SK-N-MC (cell line): ENCODE results near the gene BLOC1S5.

Experiments
- DNase-seq: peaks from one replicate; pipeline ENCODE4 v3.0.0-alpha.2; 2011; ENCODE audit warnings: low read depth, low spot score
- H3K27ac ChIP-seq: fragments of 200-600 bp; sonication (generic); 2 replicates; pipeline ENCODE4 v1.5.1; 2016; ENCODE audit warnings: mixed run types
- H3K36me3 ChIP-seq: fragments of 200-600 bp; sonication (generic); 2 replicates; pipeline ENCODE4 v1.6.1; 2017; ENCODE audit warnings: antibody characterized with exemption, low read length, mixed read lengths; ENCODE audit not compliant: insufficient read depth
- H3K4me3 ChIP-seq: fragments of 200-600 bp; sonication (generic); 2 replicates; pipeline ENCODE4 v1.5.1; 2016
- H3K9ac ChIP-seq: fragments of 200-600 bp; sonication (generic); 2 replicates; pipeline ENCODE4 v1.8.0; 2017; ENCODE audit warnings: mixed run types, mixed read lengths; ENCODE audit not compliant: insufficient read length
- H3K9me3 ChIP-seq: fragments of 200-600 bp; sonication (generic); 2 replicates; pipeline ENCODE4 v1.6.1; 2017; ENCODE audit warnings: low read depth, mild to moderate bottlenecking, antibody characterized with exemption, low read length, moderate library complexity, mixed read lengths
- EZH2 ChIP-seq: fragments of 200-600 bp; sonication (generic); IDR thresholded peaks from one replicate; pipeline ENCODE4 v1.6.1; 2017; ENCODE audit warnings: antibody characterized with exemption
- FOXP2 ChIP-seq: optimal IDR thresholded peaks from 2 replicates; pipeline ENCODE3; 2011; ENCODE audit warnings: mild to moderate bottlenecking, moderate library complexity; ENCODE audit not compliant: insufficient read depth; ENCODE audit errors: extremely low read length, control extremely low read depth
- POLR2AphosphoS5 ChIP-seq: IDR thresholded peaks from 2 replicates; pipeline ENCODE4 v1.6.1; 2012; ENCODE audit warnings: mild to moderate bottlenecking, low read depth, low read length, borderline replicate concordance

Gene BLOC1S5

DNA sequence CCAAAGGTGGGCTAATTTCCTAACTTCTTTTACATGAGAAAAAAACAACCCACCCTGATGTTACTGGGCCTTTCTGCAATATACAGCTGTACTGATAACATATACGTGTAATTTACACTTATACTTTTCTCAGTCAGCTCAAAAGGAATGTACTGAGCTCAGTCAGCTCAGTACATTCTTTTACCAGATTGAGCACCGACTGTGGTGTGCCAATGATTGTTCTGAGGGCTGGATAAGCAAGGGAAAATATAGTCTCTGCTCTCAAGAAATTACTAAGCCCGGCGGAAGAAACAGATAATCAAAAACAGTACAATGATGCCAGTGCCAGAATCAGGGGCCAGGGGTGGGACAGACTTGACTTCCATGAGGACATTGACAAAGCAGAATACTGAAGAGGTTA is 10.0 kb upstream of the BLOC1S5 start:
- TF ChIP-seq EZH2 (no peak), POLR2AphosphoS5 (no peak), FOXP2 (no peak)
- no peak overlapping the region for H3K9ac ChIP-seq
- no peaks in the 10 kb centered on the region for H3K9me3 ChIP-seq
- no peak overlapping the region for H3K4me3 ChIP-seq
- DNase-seq = no peak
- no peak overlapping the region for H3K27ac ChIP-seq
- H3K36me3 ChIP-seq = peaks cover 17% of the 10 kb centered on the region

DNA sequence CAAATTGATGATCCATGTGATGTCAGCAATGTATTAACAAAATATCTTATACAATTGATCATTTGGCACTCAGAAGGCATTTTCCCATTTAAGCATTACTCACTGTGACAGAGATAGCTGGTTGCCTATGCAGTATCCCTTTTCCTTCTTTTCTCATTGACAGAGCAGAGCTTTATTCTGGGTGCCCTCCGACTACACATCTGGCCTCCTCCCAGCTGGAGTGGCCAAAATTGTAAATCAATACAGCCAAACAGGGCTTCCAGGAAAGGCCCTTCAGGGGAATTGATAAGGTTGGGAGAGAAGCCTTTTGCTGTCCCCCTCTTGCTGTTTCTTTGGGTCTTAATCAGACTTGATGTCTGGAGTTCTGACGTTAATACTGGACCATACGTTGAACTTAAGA is 9.6 kb upstream of the BLOC1S5 start:
- Histone ChIP-seq H3K4me3 (no peak overlapping the region), H3K36me3 (peaks cover 13% of the 10 kb centered on the region), H3K9me3 (no peaks in the 10 kb centered on the region), H3K9ac (no peak overlapping the region), H3K27ac (no peak overlapping the region)
- DNase-seq = no peak
- TF ChIP-seq FOXP2 (no peak), EZH2 (no peak), POLR2AphosphoS5 (no peak)

DNA sequence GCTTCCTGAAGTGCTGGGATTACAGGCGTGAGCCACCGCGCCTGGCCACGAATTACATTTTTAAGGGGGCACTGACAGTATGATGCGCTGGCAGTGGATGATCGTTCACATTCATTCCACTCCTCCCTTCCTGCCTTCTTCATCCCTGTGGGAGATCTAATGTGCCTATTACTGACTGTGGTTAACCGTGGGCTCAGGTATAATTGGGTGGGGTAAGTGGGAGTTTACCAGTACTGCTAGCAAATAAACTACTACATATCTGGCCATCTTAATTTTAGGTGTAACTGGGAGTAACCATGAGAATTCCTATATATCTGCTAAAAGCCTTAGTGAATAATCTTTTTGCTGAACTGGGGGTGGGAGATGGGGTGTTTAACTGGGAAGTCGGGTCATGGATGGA is 6.5 kb upstream of the BLOC1S5 start:
- TF ChIP-seq FOXP2 (no peak), POLR2AphosphoS5 (no peak), EZH2 (no peak)
- Histone ChIP-seq H3K4me3 (no peak overlapping the region), H3K36me3 (no peaks in the 10 kb centered on the region), H3K27ac (no peak overlapping the region), H3K9me3 (no peaks in the 10 kb centered on the region), H3K9ac (no peak overlapping the region)
- DNase-seq = no peak

DNA sequence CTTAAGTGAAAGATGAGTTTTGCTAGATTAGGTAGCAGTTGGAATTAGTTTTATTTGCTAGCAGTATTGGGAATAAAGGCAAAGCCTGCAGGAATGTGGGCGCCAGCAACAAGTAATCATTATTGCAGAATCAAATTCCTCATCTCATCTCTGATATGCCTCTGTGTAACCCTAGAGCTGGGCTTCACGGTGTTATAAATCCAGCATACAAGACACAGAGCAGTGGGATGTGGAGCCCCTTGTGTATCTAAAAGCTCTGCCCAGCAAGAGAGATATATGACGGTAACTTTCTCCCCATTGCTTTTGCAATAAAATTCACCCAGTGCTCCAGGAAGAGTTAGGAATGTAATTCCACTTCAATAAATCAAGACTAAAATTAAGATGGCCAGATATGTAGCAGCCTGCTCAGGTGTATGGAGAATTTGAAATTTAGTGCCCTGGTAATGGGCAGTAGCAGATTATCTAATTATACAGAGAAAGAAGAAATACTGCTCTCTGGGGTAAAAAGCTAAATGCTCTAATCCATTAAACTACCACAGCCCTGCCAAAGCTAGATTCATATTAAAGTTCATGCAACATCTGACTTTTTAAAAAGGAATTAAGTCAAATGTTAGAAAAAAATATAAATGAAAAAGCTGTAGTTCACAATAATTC is 5.6 kb upstream of the BLOC1S5 start:
- no peaks in the 10 kb centered on the region for H3K36me3 ChIP-seq
- no peak overlapping the region for H3K9ac ChIP-seq
- DNase-seq = no peak
- no peaks in the 10 kb centered on the region for H3K9me3 ChIP-seq
- TF ChIP-seq EZH2 = no peak
- no peak for TF ChIP-seq POLR2AphosphoS5
- TF ChIP-seq FOXP2 = no peak
- H3K27ac ChIP-seq = no peak overlapping the region
- H3K4me3 ChIP-seq = no peak overlapping the region

DNA sequence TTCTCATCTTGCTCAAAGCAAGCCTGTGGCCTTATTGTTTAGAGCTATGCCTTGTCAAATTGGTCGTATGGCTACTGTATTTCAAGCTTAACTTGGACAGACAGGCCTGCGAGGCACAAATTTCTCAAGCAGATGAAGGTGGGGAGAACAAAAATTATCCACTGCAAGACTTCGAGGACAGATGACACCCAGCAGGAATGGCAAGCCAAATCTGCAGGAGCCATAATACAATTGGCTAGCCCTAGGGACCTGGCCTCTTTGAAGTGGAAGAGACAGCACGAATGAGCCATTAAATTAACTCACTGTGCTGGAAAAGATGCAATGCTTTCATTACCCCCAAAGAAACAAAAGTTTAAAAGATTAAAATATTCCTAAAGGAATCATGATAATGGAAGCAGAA is 5.0 kb upstream of the BLOC1S5 start:
- TF ChIP-seq POLR2AphosphoS5 (no peak), FOXP2 (no peak), EZH2 (no peak)
- no peak overlapping the region for H3K9ac ChIP-seq
- H3K27ac ChIP-seq = no peak overlapping the region
- no peak overlapping the region for H3K4me3 ChIP-seq
- no peak for DNase-seq
- H3K36me3 ChIP-seq = no peaks in the 10 kb centered on the region
- H3K9me3 ChIP-seq = no peaks in the 10 kb centered on the region

DNA sequence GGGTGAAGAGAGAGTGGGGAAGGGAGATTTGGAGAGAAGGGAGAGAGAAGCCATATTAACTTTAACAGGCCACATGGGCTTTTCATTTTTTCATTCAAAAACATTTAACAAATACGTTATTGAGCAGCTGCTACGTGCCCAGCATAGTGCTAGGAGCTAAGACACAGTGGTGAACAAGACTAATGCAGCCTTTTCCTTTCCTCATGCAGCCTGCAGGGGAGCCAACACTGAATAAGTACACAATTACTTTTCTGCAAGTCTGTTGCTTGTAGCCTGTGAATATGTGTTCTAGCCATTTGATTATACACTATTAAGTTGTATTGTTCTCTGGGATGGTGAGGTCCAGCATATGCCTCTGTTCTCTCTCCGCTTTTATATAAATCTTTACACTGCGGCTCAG is 1.9 kb upstream of the BLOC1S5 start:
- H3K36me3 ChIP-seq = peaks cover 9% of the 10 kb centered on the region
- no peak overlapping the region for H3K4me3 ChIP-seq
- no peaks in the 10 kb centered on the region for H3K9me3 ChIP-seq
- H3K9ac ChIP-seq = no peak overlapping the region
- 0 out of 2 replicates have a peak overlapping the region, but pooled peaks have one; percentile 17 for H3K27ac ChIP-seq
- DNase-seq = no peak
- TF ChIP-seq FOXP2 (no peak), POLR2AphosphoS5 (no peak), EZH2 (no peak)

DNA sequence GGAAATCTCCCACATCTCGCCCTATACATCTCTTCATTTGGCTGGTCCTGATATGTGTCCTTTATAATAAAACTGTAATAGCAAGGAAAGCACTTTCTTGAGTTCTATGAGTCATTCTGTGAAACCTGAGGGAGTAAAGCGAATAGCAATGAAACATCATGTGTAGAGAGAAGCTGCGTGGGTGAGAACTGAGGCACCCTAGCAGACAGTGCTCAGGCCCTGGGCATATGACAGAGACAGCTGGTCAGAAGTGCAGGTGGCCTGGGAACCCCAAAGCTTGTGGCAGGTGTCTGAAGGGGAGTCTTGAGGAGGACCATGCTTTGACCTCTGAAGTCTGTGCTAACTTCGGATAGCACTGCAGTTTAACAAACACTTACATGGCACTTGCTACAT is 1.3 kb upstream of the BLOC1S5 start:
- H3K27ac ChIP-seq = peak overlapping the region; percentile 93

DNA sequence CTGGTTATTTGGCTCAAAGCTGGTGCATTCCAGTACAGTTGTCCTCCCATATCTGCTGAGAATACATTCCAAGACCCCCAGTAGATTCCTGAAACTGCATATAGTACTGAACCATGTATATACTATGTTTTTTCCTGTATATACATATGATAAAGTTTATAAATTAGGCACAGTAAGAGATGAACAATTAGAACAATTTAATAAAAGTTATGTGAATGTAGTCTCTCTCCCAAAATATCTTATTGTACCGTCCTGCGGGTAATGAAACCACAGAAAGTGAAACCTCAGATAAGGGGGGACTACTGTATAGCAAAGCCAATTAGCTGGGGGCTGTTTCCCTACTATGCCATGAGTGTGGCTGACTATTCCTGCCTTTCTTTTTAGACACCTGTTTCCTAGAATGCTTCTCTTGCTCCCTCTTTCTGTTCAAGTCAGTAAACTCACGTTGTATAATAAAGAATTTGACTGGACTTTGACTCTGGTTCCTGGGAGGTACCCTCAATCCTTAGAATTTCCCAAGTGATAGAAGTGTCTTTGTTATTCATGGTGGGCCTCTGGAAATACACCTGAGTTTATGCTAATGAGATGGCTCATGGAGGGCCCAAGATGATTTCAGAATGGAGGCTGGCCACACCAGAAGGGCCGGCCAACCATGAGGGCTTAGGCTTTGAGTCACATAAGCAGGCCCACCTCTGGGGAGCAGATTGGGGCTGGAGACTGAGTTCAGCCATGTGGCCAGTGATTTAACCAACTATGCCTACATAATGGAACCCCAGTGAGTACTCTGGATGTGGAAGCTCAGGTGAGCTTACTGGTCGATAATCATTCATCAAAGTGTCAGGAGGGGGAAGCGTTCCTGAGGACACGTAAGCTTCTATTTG is 689 bp upstream of the BLOC1S5 start:
- Histone ChIP-seq H3K27ac (peak overlapping the region; percentile 93), H3K9ac (peak overlapping the region; percentile 57), H3K9me3 (no peaks in the 10 kb centered on the region), H3K36me3 (peaks cover 16% of the 10 kb centered on the region), H3K4me3 (peak overlapping the region; percentile 92)
- TF ChIP-seq FOXP2 = no peak
- TF ChIP-seq POLR2AphosphoS5 = no peak; the same call in 1 of the 2 replicates
- TF ChIP-seq EZH2 = no peak
- no peak for DNase-seq

More for the DNA sequence above, 1.3 kb upstream of the BLOC1S5 start:
- Histone ChIP-seq H3K9me3 (no peaks in the 10 kb centered on the region), H3K9ac (no peak overlapping the region), H3K36me3 (peaks cover 10% of the 10 kb centered on the region), H3K4me3 (no peak overlapping the region)
- DNase-seq = no peak
- no peak for TF ChIP-seq FOXP2
- TF ChIP-seq EZH2 = no peak
- no peak for TF ChIP-seq POLR2AphosphoS5

DNA sequence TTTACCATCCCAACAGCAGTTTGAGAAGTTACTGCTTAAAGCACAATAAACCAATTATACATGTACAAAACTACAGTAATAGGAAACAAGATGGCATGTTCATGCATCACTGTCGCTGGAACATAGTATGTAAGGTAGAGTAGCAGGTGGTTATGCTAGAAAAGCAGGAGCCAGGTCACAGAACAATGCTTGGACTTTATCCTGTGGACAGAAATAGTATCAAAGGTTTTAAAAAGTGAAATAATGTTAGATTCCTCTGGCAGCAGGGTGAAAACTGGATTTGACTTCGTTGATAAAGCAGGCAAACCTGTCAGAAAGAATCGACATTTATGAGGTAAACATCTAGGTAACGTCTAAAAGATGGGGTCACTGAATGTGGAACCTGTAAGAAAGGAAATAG is 2.5 kb downstream of the BLOC1S5 start:
- DNase-seq = no peak
- TF ChIP-seq EZH2 (no peak), FOXP2 (no peak), POLR2AphosphoS5 (no peak)
- no peak overlapping the region for H3K9ac ChIP-seq
- H3K9me3 ChIP-seq = no peaks in the 10 kb centered on the region
- no peak overlapping the region for H3K4me3 ChIP-seq
- no peak overlapping the region for H3K27ac ChIP-seq
- peaks cover 35% of the 10 kb centered on the region for H3K36me3 ChIP-seq
